Heart right ventricle (tissue), 16 donors: ENCODE measurements around the gene DEF6. TPM values are rescaled to one million over a fixed set of nuclear protein-coding genes. Genes with fewer than 3 reads are reported as not detected.

Experiments
- ATAC-seq, 8 donors: fragments of 200-7000 bp; cut with Tn5 transposase; one replicate each; pipeline ENCODE4 v1.9.1; 2020; ENCODE audit warnings: mild to moderate bottlenecking in 8 of 8, moderate library complexity in 8 of 8, moderate number of reproducible peaks in 1 of 8
- DNase-seq, 2 donors: peaks; one replicate each; pipeline ENCODE4 v3.0.0-alpha.2; 2020
- H3K27ac ChIP-seq, 10 donors: fragments of 200-600 bp; sonication (generic) in 2 of 10; one replicate each; pipeline versions ENCODE4 v1.5.0 to v1.8.0; 2020 to 2022; ENCODE audit warnings: mild to moderate bottlenecking in 3 of 10
- H3K27me3 ChIP-seq, 7 donors: fragments of 200-600 bp; one replicate each; pipeline ENCODE4 v1.8.0; 2021 to 2022; ENCODE audit warnings: mild to moderate bottlenecking in 2 of 7
- H3K36me3 ChIP-seq, 9 donors: fragments of 200-600 bp; sonication (generic) in 1 of 9; one replicate each; pipeline versions ENCODE4 v1.5.0 to v1.8.0; 2020 to 2022; ENCODE audit warnings: mild to moderate bottlenecking in 2 of 9
- H3K4me1 ChIP-seq, 9 donors: fragments of 200-600 bp; sonication (generic) in 1 of 9; one replicate each; pipeline versions ENCODE4 v1.5.0 to v1.8.0; 2020 to 2022; ENCODE audit warnings: mild to moderate bottlenecking in 4 of 9
- H3K4me3 ChIP-seq, 10 donors: fragments of 200-600 bp; sonication (generic) in 2 of 10; one replicate each; pipeline versions ENCODE4 v1.5.0 to v1.8.0; 2020 to 2022; ENCODE audit warnings: mild to moderate bottlenecking in 7 of 10, moderate library complexity in 2 of 10
- H3K9me3 ChIP-seq, 11 donors: fragments of 200-600 bp in 10 of 11; sonication (generic) in 2 of 11; one replicate each; pipeline versions ENCODE4 v1.5.0 to v1.8.0; 2013 to 2022; ENCODE audit warnings: mild to moderate bottlenecking in 2 of 11, control low read depth in 1 of 11, moderate library complexity in 1 of 11
- CTCF ChIP-seq, 9 donors: fragments of 200-600 bp; sonication (generic) in 2 of 9; IDR thresholded peaks; one replicate each; pipeline versions ENCODE4 v1.5.0 to v1.8.0; 2021 to 2022; ENCODE audit warnings: antibody characterized with exemption in 9 of 9, mild to moderate bottlenecking in 5 of 9, moderate library complexity in 1 of 9
- WGBS, 2 donors: extraction: QIAGEN DNeasy Blood & Tissue Kit; methylation state at CpG; one replicate each; pipeline ENCODE4 v1.1.7; 2013; ENCODE audit warnings: inconsistent platforms in 1 of 2; 5-methylcytosine and 5-hydroxymethylcytosine counted together
- intact Hi-C, 10 donors: fragments of 100-400 bp; cut with DNase I; formaldehyde crosslinking; loops; one replicate each; pipeline versions ENCODE4 v1.11.1 to v1.14.2; 2022
- polyA plus RNA-seq, 2 donors: library from polyadenylated mRNA; stranded (reverse); fragments of 200-250 nt; gene quantifications; one replicate each; pipeline ENCODE4 v1.2.3, GENCODE V29; 2013
- total RNA-seq, 10 donors: library from RNA; stranded (reverse); fragmentation: NEBNext Ultra II Directional in 3 of 10; extraction: Animal tissue kit (Norgen Biotek cat#: 25700) in 3 of 10; gene quantifications; one replicate each; pipeline versions ENCODE4 v1.2.1 to v1.2.4, GENCODE V29; 2021 to 2023
- donor health status: Arrhythmogenic right ventricular cardiomyopathy.
- donor health status: ischemic (EF 13 %, LVEDD 7.1; RV severe dilation, severe dysfunction).
- donor health status: healthy with polysubstance abuse.
- donor health status: DM: no; HTN: yes; CAD: no.
- donor health status: DM: no; HTN: no; CAD: no.
- donor health status: ischemic (EF 25% LVEDD 6.9; RV normal size, moderate dysfunction).
- donor health status: ischemic (EF 25% LVEDD 5.7; RV mildly dilated, moderate dysfunction).
- donor health status: healthy.
- donor health status: DM: yes; HTN: yes; CAD: no.
- donor health status: Ischemic cardiomyopathy.
- donor health status: ischemic (EF 35%, LVEDD 5.7; RV mildly dilated, moderate dysfunction).
- donor health status: nonischemic (EF 11% LVEDD 7.7; RV severe dilation, severe dysfunction).
- donor health status: DM: yes; HTN: yes; CAD: no.
- donor health status: PGD.
- donor health status: ischemic (EF 29% LVEDD 5.4; RV normal size, mild dysfunction).
- donor health status: nonischemic (EF 23%, LVEDD 6.1; RV moderate dilation, normal function).

The DEF6 gene
- total and polyA plus RNA-seq, 12 donors: 0.62 to 8.8 (median 0.99) TPM

GRCh38 chr6:35359346-35359743, 61.7 kb downstream of the DEF6 start:
- peaks cover 11 to 72% (median 54%) of the 10 kb centered on the region in 9 donors for H3K4me1 ChIP-seq
- DNase-seq (no peak), ATAC-seq (no peak)
- H3K9me3 ChIP-seq: no peaks in the 10 kb centered on the region
- TF ChIP-seq CTCF (IDR thresholded peaks at IDR 0.05): no peak
- H3K27me3 ChIP-seq: no peaks in the 10 kb centered on the region
- H3K27ac ChIP-seq: peak overlapping the region in 8 of 10 donors; percentile 7 to 67 (median 60)
- H3K4me3 ChIP-seq: no peak overlapping the region
- 98% methylated on average over 5 of the region's 5 CpGs for WGBS, 2 donors
- intact Hi-C loops: no loop called here
- H3K36me3 ChIP-seq: peaks cover 0 to 34% (median 3%) of the 10 kb centered on the region in 9 donors

GRCh38 chr6:35359744-35360348, 62.2 kb downstream of the DEF6 start:
- intact Hi-C loops: no loop called here
- TF ChIP-seq CTCF (IDR thresholded peaks at IDR 0.05): no peak
- H3K4me1 ChIP-seq: peaks cover 11 to 72% (median 54%) of the 10 kb centered on the region in 9 donors

GRCh38 chr6:35360349-35361138, 62.9 kb downstream of the DEF6 start:
- intact Hi-C loops: no loop called here
- peaks cover 0 to 24% (median 3%) of the 10 kb centered on the region in 9 donors for H3K36me3 ChIP-seq
- H3K27me3 ChIP-seq: no peaks in the 10 kb centered on the region
- no peaks in the 10 kb centered on the region for H3K9me3 ChIP-seq
- H3K4me1 ChIP-seq: peaks cover 11 to 72% (median 54%) of the 10 kb centered on the region in 9 donors
- TF ChIP-seq CTCF (IDR thresholded peaks at IDR 0.05): no peak
- WGBS, 2 donors: 46 to 51% methylated on average over 8 of the region's 8 CpGs
- DNase-seq (peak; percentile 48 to 61), ATAC-seq (peak; percentile 45 to 90 (median 68))
- H3K27ac ChIP-seq: peak overlapping the region in 9 of 10 donors; percentile 31 to 67 (median 60)
- H3K4me3 ChIP-seq: no peak overlapping the region

More at GRCh38 chr6:35359744-35360348, 62.2 kb downstream of the DEF6 start:
- H3K36me3 ChIP-seq: peaks cover 0 to 29% (median 3%) of the 10 kb centered on the region in 9 donors
- H3K9me3 ChIP-seq: no peaks in the 10 kb centered on the region
- H3K27ac ChIP-seq: peak overlapping the region in 9 of 10 donors; percentile 7 to 67 (median 60)
- peak; percentile 30 to 38 for DNase-seq
- WGBS, 2 donors: 8 to 23% methylated on average over 2 of the region's 2 CpGs
- no peaks in the 10 kb centered on the region for H3K27me3 ChIP-seq
- no peak overlapping the region for H3K4me3 ChIP-seq
- ATAC-seq: peak; percentile 15 to 79 (median 57)

GRCh38 chr6:35362200-35362599, 64.6 kb downstream of the DEF6 start:
- 90 to 96% methylated on average over 2 of the region's 2 CpGs for WGBS, 2 donors
- Histone ChIP-seq H3K4me3 (no peak overlapping the region), H3K27ac (peak overlapping the region in 1 of 10 donors; percentile 66), H3K27me3 (no peaks in the 10 kb centered on the region), H3K9me3 (no peaks in the 10 kb centered on the region), H3K4me1 (peaks cover 11 to 67% (median 54%) of the 10 kb centered on the region in 9 donors), H3K36me3 (peaks cover 0 to 13% (median 0%) of the 10 kb centered on the region in 9 donors)
- intact Hi-C loops: no loop called here
- TF ChIP-seq CTCF (IDR thresholded peaks at IDR 0.05): no peak
- no peak for DNase-seq
- ATAC-seq: no peak
